Measurements from ENCODE around the gene PPP4R3B. TPM values are rescaled to one million over a fixed set of nuclear protein-coding genes. Genes with fewer than 3 reads are reported as not detected.

PPP4R3B gene
- total RNA-seq = 34.9 and 40.9 TPM in 2 replicates

DNA sequence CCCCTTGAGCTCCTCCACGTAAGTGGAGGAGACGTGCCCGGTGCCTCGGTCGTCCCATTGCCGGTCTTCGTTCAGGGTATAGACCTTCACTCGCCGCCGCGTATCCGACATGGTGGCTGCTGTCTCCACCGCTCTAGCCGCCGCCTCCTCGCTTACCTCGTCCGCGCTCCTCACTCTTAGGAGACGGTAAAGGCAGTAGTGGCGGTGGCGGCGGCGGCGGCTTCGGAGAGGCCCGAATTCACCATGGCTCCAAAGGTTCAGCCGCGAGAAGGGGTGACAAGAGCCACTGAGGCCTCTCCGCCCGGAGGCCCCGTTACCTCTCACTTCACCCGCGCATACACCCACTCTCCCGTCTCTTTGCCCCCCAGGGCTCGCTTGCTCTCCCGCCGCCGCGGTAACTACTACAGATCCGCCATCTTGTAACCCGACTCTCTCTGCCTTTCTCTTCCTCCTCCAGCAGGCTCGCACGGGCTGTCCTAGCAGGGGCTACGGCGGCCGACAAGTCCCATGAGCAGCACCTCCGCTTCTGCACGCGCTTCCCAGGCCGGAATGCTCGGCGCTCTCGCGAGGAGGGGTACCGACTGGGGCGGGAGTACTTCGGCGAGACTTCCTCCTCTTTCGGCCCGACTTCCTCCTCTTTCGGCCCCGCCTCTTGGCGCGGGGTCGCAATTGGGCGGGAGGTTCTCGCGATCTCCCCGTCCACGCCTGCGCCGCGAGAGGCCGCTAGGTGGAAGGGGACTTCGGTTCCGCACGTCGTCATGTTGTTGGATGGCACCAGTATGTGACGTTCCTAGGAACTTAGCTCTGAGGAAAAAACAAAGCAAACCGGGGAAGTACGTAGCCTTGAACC lies at the start of gene PPP4R3B:
Gene PPP4R3B (minus strand): TSS at position 448 of the 850 bp plus-strand sequence. CDS start 337 bp downstream, at position 111.

Other genes starting within 250 kb of the PPP4R3B start
- 41.5 and 68.6 TPM in 2 replicates for gene CCDC88A, start 197.8 kb downstream of the PPP4R3B start, total RNA-seq
- gene CFAP36, start 97.9 kb downstream of the PPP4R3B start, total RNA-seq = 10.1 and 32.6 TPM in 2 replicates
- 10.7 and 20.4 TPM in 2 replicates for gene PNPT1, start 76.2 kb upstream of the PPP4R3B start, total RNA-seq

Data from myometrial cell (primary cell).